Activated T-helper 9 cell treated with anti-CD3 and anti-CD28 coated beads, Interleukin-2, amount 50 U/mL, for 16 hours (primary cell): ENCODE results near the gene MED4.
"Not testable (repeated sequence)": the region's sequence is repeated elsewhere in the genome, so short reads cannot be mapped to it uniquely, and the experiment has no call there.

Experiments
- DNase-seq: peaks from one replicate; pipeline ENCODE4 v3.0.0-alpha.2; 2020; ENCODE audit warnings: low read depth

Gene MED4

DNA sequence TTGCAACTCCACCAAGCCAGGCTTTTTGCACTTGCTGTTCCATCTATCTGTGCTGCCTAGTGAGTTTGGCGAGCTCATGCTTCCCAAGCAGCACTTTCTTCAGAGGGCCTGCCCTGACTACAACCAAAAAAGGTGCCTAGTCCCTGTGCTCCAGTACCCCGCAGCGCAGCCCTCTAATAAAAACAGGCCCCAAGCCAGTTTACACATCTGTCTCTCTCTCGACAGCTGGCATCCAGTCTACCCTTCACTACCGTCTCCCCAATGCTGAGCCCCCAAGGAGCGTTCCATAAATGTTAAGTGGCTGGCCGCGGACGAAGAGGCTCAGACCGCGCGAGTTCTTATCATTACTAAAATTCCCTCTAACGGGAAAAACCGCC is 512 bp downstream of the MED4 start:
- no peak for DNase-seq

DNA sequence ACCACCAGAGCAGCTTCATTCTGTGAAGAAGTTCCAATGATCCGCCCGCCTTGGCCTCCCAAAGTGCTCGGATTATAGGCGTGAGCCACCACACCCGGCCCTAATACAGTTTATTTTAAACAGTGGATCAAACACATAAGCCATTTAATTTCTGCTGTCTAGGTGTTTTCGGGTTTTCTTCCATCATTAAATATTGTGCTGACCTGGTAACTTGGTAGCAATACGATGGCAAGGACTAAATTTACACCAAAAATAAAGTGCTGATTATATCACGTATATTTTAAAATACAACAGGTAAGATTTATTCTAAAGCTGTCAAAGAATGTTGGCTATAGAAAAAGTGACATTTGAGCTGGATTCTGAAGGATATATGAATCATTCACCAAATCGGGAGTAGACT is 1.3 kb downstream of the MED4 start:
- DNase-seq, result no peak

DNA sequence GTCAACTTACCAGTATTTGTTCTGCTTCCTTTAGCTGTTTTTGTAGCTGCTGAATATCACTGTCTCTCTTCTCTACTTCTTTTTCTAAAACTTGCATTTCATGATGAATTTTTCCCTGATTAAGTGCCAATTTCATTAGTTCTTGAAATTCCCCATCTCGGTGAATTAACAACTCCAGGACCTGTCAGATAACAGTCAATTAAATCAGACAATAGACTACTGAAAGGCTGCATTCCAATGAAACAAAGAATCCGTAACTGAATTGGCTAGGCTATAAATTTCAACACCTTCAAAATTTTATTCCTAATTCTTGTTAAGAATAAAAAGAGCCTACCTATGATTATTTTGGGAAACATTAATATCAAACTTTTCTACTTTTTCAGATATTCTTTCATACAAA is 8.6 kb downstream of the MED4 start:
- DNase-seq, result no peak

DNA sequence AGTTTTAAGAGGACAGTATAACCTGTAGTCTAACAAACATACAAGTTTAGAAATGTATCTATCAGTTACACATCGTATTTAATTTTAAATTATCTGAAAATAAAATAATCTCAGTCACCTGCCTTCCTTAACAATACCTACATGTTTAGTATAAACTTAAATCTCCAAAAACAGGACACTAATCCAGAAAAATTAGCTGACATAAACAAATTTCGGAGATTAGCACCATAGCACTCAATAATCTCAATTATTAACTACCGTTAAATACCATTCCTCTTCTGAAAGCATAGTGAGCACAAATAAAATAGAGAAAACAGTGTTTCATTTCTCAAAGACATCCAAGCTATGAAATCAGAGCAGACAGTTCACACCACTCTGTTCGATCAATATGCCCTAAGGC is 13.2 kb downstream of the MED4 start:
- DNase-seq, result no peak

DNA sequence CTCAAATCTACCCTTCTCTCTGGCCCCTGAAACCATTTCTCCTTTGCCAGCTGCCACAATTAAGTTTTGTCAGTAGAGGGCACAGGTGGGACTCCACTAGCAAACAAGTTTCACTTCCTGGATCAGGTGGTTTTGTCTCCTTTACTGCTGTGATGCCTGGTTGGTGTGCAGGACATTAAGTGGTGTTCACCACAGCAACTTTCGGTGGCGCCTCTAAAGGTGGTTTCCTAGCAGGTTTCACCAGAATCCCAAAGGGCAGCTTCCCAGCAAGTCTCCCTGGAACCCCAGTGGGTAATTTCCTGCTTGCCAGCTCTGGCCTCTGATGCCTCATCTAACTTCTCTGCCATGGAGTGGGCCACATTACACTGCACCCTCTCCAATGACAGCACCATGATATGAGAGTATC is 16.6 kb downstream of the MED4 start:
- DNase-seq, result no peak

DNA sequence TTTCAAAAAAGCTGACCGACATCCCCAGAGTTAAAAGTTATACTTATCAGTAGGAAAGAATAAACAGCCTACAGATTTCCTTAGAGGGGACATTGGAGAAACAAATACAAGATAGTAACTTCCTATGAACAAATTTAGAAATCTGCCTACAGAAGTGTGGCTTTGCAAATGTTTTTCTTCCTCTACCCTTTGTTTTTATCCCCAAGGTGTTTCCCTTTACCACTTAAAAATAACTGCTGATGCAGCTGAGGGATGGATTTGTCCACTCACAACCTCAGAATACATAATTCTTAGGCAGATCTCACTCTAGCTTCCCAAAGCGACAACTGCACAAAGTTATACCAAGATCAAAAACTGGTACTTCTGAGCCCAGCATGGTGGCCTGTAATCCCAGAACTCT is 20.9 kb downstream of the MED4 start:
- DNase-seq, result no peak

DNA sequence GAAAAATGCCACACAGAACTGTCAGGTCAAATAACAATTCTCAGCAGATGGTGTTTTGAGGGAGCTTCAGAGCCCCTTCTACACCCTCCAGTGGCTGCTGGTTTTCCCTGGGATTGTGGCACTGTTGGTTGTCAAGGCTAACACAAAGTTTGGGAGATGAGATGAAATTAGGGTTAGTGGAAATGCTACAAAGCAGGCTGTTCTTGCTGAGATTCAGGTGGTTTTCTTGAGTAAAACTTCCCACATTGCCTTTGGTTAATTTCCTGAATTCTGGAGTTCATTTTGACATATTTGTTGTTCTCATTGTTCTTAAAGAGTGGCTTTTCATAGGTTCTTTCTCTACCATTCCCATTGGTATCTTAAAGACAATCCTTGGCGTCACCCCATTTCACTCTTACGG is 22.1 kb downstream of the MED4 start:
- DNase-seq, result no peak

DNA sequence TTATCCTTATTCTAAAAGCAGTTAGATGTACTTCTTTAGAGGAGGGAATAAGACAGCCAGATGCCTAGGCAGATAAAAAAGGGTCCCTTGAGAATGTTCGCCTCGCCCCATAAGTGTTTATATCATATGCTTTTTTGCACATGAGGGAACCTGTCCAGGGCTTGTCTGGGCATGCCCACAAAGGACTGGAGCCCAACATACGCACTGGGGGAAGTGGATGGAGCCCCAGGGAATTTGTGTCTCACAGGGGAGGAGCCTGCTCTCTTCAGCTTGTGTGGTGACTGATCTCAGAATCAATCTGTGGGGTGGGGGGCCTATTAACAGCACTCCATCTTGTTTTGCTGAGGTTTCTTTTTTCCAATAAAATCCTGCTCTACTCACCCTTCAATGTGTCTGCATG is 22.6 kb downstream of the MED4 start:
- no peak for DNase-seq

DNA sequence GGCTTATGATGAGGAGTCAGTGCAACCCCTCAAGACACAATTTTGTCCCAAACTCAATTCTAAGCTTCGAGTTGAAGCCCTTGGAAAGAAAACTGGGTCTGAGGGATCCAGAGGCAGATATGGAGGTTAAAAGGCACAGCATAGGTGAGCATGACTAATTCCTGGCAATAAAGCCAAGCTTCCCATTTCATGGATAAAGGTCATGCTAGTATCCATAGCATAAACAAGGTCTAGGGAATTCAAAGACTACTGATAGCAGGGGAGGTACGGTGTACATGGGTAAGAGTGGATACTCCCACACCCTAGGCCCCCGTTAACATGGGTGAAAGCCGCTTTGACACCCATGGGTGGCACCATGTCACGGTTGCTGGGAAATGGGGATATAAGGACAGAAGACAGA is 24.0 kb downstream of the MED4 start:
- DNase-seq, result no peak

DNA sequence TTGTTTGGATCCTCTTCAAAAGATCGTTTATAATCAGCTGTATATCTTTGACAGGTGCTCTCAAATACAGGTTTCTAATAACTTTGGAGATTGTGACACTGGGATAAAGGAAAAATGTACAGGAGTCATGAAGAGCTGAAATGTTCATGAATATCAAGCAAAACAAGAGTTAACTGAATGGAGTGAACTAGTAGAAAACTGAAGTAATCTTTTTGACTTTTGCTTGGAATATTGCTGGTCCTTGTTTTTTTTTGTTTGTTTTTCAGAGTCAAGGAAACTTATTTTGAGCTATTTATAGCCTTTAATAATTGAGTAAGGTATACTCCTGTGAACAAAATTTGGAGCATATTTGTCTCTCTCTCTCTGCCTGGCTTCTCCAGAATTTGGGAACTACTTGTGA is 25.3 kb downstream of the MED4 start:
- no peak for DNase-seq

DNA sequence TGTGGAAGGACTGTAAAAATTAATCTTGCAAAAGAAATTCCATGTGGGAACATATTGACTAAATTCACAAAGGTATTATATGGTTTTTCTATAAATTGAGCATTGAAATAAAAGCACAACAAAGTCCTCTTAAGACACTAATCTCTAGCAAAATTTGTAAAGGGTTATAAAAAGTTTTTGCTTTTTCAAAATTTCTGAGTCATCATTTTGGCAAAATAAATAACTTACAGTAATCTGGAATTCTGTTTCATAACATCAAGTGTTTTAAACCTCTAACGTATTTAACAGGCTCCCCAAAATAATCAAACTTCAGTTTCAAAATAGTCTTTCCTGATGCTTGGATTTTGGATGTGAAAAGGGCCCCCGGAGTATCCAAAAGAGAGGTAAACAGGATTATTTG is 26.0 kb downstream of the MED4 start:
- DNase-seq, result no peak

DNA sequence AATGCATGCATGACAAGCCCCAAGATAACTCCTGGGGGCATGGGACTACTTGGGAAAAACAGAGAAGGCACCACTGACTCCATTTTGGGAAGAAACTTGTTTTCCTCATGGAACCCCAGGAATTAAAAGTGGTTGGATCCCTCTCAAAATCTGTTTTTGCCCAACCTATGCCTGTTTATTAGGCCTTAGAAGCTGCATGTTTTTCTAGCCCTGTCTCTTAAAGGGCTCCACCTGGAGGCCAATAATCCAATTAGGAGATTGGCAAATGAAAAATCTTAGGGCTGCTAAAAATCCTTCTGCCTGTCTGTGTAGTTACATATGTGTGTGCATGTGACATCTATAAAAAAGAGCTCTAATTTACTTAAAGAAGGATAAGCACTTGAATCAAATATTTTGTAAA is 26.9 kb downstream of the MED4 start:
- no peak for DNase-seq

DNA sequence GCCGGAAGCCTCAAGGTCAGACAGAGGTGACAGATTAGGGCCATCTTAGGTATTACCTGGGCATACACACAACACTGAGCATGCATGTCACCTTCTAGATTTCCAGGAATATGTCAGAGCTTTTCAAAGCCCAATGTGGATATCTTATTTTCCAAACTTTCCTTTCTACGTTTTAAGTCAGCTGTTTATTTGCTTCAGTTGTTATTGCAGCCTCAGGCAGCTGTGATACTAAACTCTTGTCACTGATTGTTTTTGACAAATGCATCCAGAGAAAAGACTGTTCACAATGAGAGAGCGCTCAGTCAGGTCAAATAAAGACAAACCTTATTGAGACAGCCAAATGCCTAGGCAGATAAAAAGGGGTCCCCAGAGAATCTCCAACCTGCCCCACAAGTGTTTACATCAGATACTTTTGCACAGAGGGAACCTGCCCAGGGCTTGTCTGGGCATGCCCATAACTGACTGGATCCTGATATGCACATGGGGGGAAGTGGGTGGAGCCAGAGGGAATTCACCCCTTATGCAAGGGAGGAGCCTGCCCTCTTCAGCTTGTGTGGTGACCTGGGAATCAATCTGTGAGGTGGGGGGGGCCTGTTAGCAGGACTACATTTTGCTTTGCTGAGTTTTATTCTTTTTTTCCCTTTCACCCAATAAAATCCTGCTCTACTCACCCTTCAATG is 28.5 kb downstream of the MED4 start:
- DNase-seq, result no peak

DNA sequence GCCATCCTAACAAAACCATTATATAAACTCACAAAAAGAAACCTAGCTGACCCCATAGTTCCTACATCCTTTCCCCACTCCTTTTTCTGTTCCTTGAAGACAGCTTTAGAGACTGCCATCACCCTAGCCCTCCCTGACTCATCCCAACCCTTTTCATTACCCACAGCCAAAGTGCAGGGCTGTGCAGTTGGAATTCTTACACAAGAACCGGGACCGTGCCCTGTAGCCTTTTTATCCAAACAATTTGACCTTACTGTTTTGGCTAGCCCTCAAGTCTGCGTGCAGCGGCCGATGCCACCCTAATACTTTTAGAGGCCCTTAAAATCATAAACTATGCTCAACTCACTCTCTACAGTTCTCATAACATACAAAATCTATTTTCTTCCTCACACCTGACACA is 35.0 kb downstream of the MED4 start:
- not testable (repeated sequence) for DNase-seq

DNA sequence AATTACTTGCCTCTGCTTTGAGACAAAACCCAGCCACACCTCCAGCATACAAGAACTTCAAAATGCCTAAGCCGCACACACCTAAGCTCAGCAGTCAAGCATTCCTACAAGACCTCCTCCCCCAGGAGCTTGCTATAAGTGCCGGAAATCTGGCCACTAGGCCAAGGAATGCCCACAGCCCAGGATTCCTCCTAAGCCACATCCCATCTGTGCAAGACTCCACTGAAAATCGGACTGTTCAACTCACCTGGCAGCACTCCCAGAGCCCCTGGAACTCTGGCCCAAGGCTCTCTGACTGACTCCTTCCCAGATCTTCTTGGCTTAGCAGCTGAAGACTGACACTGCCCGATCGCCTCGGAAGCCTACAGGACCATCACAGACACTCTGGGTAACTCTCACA is 36.4 kb downstream of the MED4 start:
- DNase-seq, result not testable (repeated sequence)

DNA sequence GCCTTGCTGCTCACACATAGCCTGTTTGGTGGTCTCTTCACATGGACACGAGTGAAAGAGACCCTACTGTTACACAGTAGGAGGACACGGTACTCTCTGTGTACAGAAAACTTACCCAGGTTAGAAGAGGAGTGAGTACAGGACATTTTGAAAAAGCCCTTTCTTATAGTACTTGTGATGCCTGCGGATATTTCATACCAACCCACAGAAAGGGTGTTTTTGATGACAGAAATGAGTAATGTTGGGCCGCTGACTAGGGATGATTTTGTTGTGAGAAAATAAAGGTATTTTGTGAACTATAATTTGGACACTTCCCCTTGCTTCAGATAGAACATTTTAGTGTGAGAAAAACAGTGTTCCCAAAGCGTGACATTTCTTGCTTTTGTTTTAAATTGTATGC is 39.2 kb downstream of the MED4 start:
- DNase-seq, result no peak

DNA sequence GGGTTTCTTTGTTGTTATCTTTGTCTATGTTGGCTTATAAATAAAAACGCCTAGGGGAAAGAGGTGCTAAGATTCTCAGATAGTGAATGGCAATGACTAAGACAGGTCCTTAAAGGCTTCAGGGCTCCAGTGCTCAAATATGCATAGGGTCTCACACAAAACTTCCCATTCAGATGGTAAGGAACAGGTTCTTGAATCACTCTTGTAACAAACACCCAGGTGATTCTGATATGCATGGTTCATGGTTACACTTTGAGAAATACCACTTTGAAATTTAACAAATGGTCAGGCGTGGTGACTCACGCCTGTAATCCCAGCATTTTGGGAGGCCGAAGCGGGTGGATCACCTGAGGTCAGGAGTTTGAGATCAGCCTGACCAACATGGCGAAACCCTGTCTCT is 40.3 kb downstream of the MED4 start:
- no peak for DNase-seq

DNA sequence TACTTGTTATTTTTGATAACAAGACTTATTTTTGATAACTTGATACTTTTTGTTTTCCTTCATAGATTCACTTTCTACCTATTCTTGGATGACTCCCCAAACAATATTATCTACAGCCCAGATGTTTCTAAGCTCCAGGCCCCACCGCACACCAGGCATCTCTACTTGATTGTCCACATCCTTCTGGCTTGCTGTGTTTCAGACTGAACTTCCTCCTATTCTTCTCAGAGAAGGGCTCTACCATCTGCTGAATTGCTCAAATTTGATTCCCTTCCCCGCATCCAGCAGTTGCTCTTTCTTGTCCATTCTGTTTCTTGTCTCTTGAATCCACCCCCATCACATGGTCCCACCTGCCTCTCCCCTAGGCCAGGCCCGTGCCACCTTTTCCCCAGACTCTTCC is 44.4 kb downstream of the MED4 start:
- no peak for DNase-seq

DNA sequence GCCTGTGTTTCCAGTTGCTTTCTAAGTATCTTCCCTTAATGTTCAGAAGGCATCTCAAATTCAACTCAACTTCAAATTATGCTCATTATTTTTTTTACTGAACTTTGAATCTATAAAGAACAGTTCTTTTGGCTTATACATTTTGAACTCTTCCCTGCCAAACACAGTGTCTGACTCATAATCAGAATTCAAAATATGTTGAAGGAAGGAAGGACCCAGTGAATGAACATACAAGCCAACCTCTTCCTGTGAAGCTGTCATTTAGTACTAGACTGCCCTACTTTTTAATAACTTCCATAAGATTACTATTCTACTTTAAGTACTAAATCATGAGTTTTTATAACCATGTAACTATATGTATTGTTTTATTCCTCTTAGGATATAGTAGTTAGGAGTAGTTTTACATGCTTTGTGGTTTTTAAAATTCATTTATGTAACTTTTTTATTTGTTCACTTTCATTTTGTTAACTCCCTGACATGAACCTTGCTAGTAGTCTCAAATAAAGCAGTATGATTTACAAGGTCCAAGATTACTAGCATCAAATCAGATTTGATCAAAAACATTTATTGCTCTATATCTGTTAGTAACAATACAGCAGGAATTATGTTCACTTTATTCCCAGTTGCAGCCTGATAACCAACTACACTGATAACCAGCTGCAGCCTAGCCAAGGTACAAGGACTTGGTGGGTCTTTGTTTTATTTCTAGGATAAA is 51.0 kb downstream of the MED4 start:
- no peak for DNase-seq

DNA sequence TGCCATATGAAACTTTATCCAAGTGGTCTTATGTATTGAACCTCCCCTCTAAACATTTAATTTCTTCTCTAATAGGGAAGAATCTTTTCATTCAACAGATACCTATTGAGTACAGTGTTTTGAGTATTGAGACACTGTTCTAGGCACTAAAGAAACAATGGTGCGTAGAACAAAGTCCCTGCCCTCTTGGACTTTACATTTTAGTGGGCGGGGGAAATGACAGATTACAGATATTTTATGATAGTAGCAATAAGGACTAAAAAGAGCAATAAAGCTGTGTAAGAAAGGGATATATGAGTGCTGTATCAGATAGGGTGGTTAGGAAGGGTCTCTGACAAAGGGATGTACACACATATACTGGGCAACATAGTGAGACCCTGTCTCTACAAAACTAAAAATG is 52.0 kb downstream of the MED4 start:
- DNase-seq, result no peak

DNA sequence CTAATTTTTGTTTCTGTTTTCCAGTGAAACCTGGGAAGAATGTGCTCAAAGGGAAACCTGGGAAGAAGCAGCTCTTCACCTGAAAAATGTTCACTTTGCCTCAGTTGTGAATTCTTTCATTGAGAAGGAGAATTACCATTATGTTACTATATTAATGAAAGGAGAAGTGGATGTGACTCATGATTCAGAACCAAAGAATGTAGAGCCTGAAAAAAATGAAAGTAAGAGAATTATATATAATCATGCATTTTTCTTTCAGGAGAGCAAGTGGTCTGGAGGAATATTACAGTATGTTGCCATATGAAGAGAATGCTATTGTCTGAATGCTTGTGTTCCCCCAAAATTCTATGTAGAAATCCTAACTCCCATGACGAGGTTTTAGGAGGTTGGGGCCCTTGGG is 54.0 kb downstream of the MED4 start:
- DNase-seq, result no peak

DNA sequence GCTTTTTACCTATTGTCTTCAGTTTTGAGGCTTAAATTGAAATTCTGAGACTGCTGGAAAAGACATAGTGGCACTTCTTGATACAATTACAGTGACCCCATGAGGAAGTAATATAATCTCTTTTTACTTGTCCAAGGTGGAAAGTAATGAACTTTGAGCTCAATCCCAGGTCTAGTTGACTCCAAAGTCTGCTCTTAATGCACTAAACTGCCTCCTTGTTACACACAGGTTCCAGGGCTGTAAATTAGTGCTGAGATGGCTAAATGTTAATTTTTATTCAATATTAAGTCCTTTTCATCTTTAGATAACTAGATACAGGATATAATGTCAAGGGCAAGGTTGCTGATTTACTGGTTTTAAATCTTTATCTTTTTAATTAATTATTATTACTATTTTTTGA is 54.9 kb downstream of the MED4 start:
- no peak for DNase-seq

DNA sequence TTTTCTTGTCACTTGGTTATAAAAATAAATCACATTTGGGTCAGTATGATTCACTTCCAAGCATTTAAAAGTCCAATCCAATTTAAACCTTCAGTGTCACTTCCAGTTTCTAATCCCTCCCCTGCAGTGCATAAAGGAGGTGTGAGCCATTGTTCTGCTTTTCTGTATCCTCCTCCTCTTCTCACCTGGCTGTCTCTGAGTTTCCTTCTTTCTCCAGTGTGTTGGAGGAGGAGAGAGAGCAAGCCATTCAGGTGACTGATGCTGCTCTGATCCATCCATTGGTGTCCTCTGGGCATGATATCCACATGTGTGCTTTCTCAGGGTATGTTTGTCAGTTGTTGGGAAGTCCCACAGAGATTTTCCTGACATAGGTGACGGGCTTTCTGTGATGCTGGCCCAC is 56.1 kb downstream of the MED4 start:
- DNase-seq, result no peak
